HG02759 (cell line): Measurements from ENCODE around the gene SLC12A6.
"Not testable (repeated sequence)": the region's sequence is repeated elsewhere in the genome, so short reads cannot be mapped to it uniquely, and the experiment has no call there.

Experiments
- ATAC-seq: cut with Tn5 transposase; IDR thresholded peaks from one replicate; pipeline ENCODE4 v1.9.1; 2021; ENCODE audit warnings: mild to moderate bottlenecking, moderate library complexity; ENCODE audit not compliant: unreplicated experiment

Gene SLC12A6

GRCh38 chr15:34358367-34358766 is 20.8 kb upstream of the SLC12A6 start:
- ATAC-seq, result no peak

GRCh38 chr15:34357653-34358052 is 20.1 kb upstream of the SLC12A6 start:
- ATAC-seq, result no peak

GRCh38 chr15:34355241-34355640 is 17.7 kb upstream of the SLC12A6 start:
- ATAC-seq, result no peak

GRCh38 chr15:34354286-34354685 is 16.7 kb upstream of the SLC12A6 start:
- no peak for ATAC-seq

GRCh38 chr15:34353627-34354026 is 16.0 kb upstream of the SLC12A6 start:
- ATAC-seq, result no peak

GRCh38 chr15:34352996-34353395 is 15.4 kb upstream of the SLC12A6 start:
- ATAC-seq, result not testable (repeated sequence)

GRCh38 chr15:34349769-34350168 is 12.2 kb upstream of the SLC12A6 start:
- ATAC-seq, result no peak

- ATAC-seq, result no peak
Measured at GRCh38 chr15:34348735-34349300, 11.2 kb upstream of the SLC12A6 start.

GRCh38 chr15:34347951-34348638 is 10.5 kb upstream of the SLC12A6 start:
- no peak for ATAC-seq

GRCh38 chr15:34342737-34343575 is 5.4 kb upstream of the SLC12A6 start, which contains the start of the genes NOP10 and NUTM1:
Gene NOP10 (minus strand): TSS chr15:34343136. CDS start chr15:34343073, 63 bp downstream.
Gene NUTM1 (plus strand): TSS chr15:34343315. CDS start chr15:34343697, 382 bp downstream.
- ATAC-seq, result peak; percentile 92

- not testable (repeated sequence) for ATAC-seq
Measured at GRCh38 chr15:34342213-34342736, 4.7 kb upstream of the SLC12A6 start.

- no peak for ATAC-seq
Measured at GRCh38 chr15:34341381-34342212, 4.0 kb upstream of the SLC12A6 start.

GRCh38 chr15:34339946-34340345 is 2.4 kb upstream of the SLC12A6 start:
- ATAC-seq, result no peak

- no peak for ATAC-seq
Measured at GRCh38 chr15:34338347-34338746, 766 bp upstream of the SLC12A6 start.

- ATAC-seq, result peak; percentile 2
Measured at GRCh38 chr15:34336991-34337556, 507 bp downstream of the SLC12A6 start.

GRCh38 chr15:34336231-34336990 is 1.2 kb downstream of the SLC12A6 start:
- ATAC-seq, result no peak

GRCh38 chr15:34335176-34336032 is 2.2 kb downstream of the SLC12A6 start:
- no peak for ATAC-seq

- no peak for ATAC-seq
Measured at GRCh38 chr15:34334672-34335071, 2.9 kb downstream of the SLC12A6 start.
